Lower leg skin (tissue), 3 donors: Measurements from ENCODE around the gene CER1.

Experiments
- POLR2A ChIP-seq, 2 donors: fragments of 450-650 bp; IDR thresholded peaks; one replicate each; pipeline ENCODE4 v1.6.1; 2016 to 2017; ENCODE audit warnings: antibody characterized with exemption in 2 of 2, mild to moderate bottlenecking in 1 of 2, moderate library complexity in 1 of 2
- TF ChIP-seq, protein P1 (sequence below), 3 donors: fragments of 450-650 bp; IDR thresholded peaks; one replicate each; pipeline ENCODE4 v1.5.1; 2016; ENCODE audit warnings: antibody characterized with exemption in 3 of 3, mild to moderate bottlenecking in 3 of 3, moderate library complexity in 2 of 3

DNA sequence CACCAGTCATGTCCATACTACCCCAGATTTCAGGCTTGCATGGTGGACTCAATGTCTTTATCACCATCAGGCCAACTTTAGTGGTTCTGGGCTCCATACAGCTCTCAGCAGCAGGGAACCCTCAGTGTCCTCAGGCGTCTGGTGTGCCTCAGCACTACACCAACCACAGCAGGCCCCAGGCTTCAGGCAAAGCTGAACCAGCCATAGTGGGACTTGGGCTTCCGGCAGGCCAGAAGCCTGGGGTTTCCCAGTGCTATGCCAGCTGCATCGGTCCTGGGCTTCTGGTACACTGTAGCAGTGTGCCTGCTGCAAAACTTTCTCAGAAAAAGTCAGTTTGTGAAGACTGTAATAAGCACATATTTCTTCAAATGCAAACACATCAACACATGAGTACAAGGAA is 18.3 kb downstream of the CER1 start:
- TF ChIP-seq POLR2A (IDR thresholded peaks at IDR 0.05): no peak
- TF ChIP-seq, protein P1, sequence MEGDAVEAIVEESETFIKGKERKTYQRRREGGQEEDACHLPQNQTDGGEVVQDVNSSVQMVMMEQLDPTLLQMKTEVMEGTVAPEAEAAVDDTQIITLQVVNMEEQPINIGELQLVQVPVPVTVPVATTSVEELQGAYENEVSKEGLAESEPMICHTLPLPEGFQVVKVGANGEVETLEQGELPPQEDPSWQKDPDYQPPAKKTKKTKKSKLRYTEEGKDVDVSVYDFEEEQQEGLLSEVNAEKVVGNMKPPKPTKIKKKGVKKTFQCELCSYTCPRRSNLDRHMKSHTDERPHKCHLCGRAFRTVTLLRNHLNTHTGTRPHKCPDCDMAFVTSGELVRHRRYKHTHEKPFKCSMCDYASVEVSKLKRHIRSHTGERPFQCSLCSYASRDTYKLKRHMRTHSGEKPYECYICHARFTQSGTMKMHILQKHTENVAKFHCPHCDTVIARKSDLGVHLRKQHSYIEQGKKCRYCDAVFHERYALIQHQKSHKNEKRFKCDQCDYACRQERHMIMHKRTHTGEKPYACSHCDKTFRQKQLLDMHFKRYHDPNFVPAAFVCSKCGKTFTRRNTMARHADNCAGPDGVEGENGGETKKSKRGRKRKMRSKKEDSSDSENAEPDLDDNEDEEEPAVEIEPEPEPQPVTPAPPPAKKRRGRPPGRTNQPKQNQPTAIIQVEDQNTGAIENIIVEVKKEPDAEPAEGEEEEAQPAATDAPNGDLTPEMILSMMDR (IDR thresholded peaks at IDR 0.05): no peak
